Lung (tissue), 12 donors: ENCODE measurements around the gene LAMP5. TPM values are rescaled to one million over a fixed set of nuclear protein-coding genes. Genes with fewer than 3 reads are reported as not detected.

ENCODE experiments used
- ATAC-seq: fragments of 200-7000 bp; cut with Tn5 transposase; one replicate; pipeline ENCODE4 v1.9.1; 2020; ENCODE audit warnings: moderate number of reproducible peaks; ENCODE audit not compliant: insufficient read depth, low FRiP score
- DNase-seq, 3 donors: peaks; one replicate each; pipeline ENCODE4 v3.0.0-alpha.2; 2013 to 2017
- H3K27ac ChIP-seq, 2 donors: one replicate each; pipeline ENCODE4 v1.5.1; 2013; ENCODE audit warnings: mild to moderate bottlenecking in 2 of 2, moderate library complexity in 2 of 2, control low read depth in 1 of 2, inconsistent platforms in 1 of 2, low read depth in 1 of 2, low read length in 1 of 2
- H3K27me3 ChIP-seq, 3 donors: one replicate each; pipeline ENCODE4 v1.5.1; 2013; ENCODE audit warnings: low read length in 2 of 3; ENCODE audit not compliant: control insufficient read depth in 3 of 3, insufficient read depth in 3 of 3
- H3K36me3 ChIP-seq, 4 donors: one replicate each; pipeline ENCODE4 v1.5.1; 2013; ENCODE audit warnings: low read length in 4 of 4, mild to moderate bottlenecking in 1 of 4, moderate library complexity in 1 of 4; ENCODE audit not compliant: control insufficient read depth in 4 of 4, insufficient read depth in 4 of 4
- H3K4me1 ChIP-seq, 5 donors: one replicate each; pipeline ENCODE4 v1.5.1; 2013; ENCODE audit warnings: low read length in 5 of 5, mild to moderate bottlenecking in 2 of 5, moderate library complexity in 1 of 5; ENCODE audit not compliant: control insufficient read depth in 5 of 5, insufficient read depth in 5 of 5
- H3K4me3 ChIP-seq: one replicate; pipeline ENCODE4 v1.5.1; 2013; ENCODE audit warnings: mild to moderate bottlenecking, control low read depth, moderate library complexity
- H3K9ac ChIP-seq, 2 donors: one replicate each; pipeline ENCODE4 v1.5.1; 2013; ENCODE audit warnings: low read length in 2 of 2, control low read depth in 1 of 2; ENCODE audit not compliant: insufficient read depth in 1 of 2
- H3K9me3 ChIP-seq, 4 donors: one replicate each; pipeline ENCODE4 v1.5.1; 2013; ENCODE audit warnings: low read length in 3 of 4, mild to moderate bottlenecking in 1 of 4, moderate library complexity in 1 of 4; ENCODE audit not compliant: control insufficient read depth in 4 of 4, insufficient read depth in 3 of 4
- CTCF ChIP-seq: IDR thresholded peaks from 2 replicates; pipeline ENCODE4 v1.5.1; 2012; ENCODE audit warnings: mild to moderate bottlenecking; ENCODE audit errors: control extremely low read depth, extremely low read depth
- WGBS, 2 donors: extraction: QIAGEN DNeasy Blood & Tissue Kit; methylation state at CpG; one replicate each; pipeline ENCODE4 v1.1.7; 2013; 5-methylcytosine and 5-hydroxymethylcytosine counted together
- polyA plus RNA-seq, 2 donors: library from polyadenylated mRNA; stranded (reverse); fragments of 200-250 nt; gene quantifications; one replicate each; pipeline ENCODE4 v1.2.1, GENCODE V29; 2013
- total RNA-seq, 2 donors: library from RNA; depleted of rRNA in 1 of 2; stranded (reverse); fragments of >200 nt in 1 of 2; gene quantifications; one replicate each; pipeline ENCODE4 v1.2.1, GENCODE V29; 2014 to 2021
- donor health status: control.
- donor health status: control.
- donor health status: Bipolar disorder and iron deficiency.
- donor health status: healthy.
- donor health status: DM: yes; HTN: yes; CAD: no.

LAMP5 gene
- total and polyA plus RNA-seq, 4 donors: 0.06 to 3.3 (median 0.23) TPM

GRCh38 chr20:9480066-9480465, 34.3 kb upstream of the LAMP5 start:
- ATAC-seq: no peak
- no peaks in the 10 kb centered on the region for H3K4me1 ChIP-seq
- no peak for DNase-seq
- H3K9me3 ChIP-seq: no peaks in the 10 kb centered on the region
- 94 to 97% methylated on average over 4 of the region's 4 CpGs for WGBS, 2 donors
- H3K4me3 ChIP-seq: no peak overlapping the region
- peaks cover 0 to 9% (median 0%) of the 10 kb centered on the region in 4 donors for H3K36me3 ChIP-seq
- no peaks in the 10 kb centered on the region for H3K27me3 ChIP-seq
- TF ChIP-seq CTCF: no peak
- H3K27ac ChIP-seq: no peak overlapping the region
- no peak overlapping the region for H3K9ac ChIP-seq

GRCh38 chr20:9482180-9482579, 32.2 kb upstream of the LAMP5 start:
- no peak for TF ChIP-seq CTCF

GRCh38 chr20:9483131-9483530, 31.3 kb upstream of the LAMP5 start:
- H3K27me3 ChIP-seq: no peaks in the 10 kb centered on the region
- peaks cover 0 to 4% (median 0%) of the 10 kb centered on the region in 4 donors for H3K36me3 ChIP-seq
- H3K9me3 ChIP-seq: no peaks in the 10 kb centered on the region
- H3K9ac ChIP-seq: no peak overlapping the region
- DNase-seq (no peak), ATAC-seq (no peak)
- H3K4me1 ChIP-seq: no peaks in the 10 kb centered on the region
- no peak overlapping the region for H3K27ac ChIP-seq
- WGBS, 2 donors: 76 to 86% methylated on average over 2 of the region's 2 CpGs
- no peak for TF ChIP-seq CTCF
- no peak overlapping the region for H3K4me3 ChIP-seq

More at GRCh38 chr20:9482180-9482579, 32.2 kb upstream of the LAMP5 start:
- ATAC-seq: no peak
- Histone ChIP-seq H3K27ac (no peak overlapping the region), H3K4me3 (no peak overlapping the region), H3K9ac (no peak overlapping the region), H3K27me3 (no peaks in the 10 kb centered on the region), H3K36me3 (peaks cover 0 to 4% (median 0%) of the 10 kb centered on the region in 4 donors), H3K9me3 (no peaks in the 10 kb centered on the region), H3K4me1 (no peaks in the 10 kb centered on the region)
- DNase-seq: no peak
- WGBS, 2 donors: 51 to 68% methylated on average over 3 of the region's 3 CpGs
